ENCODE data around the gene TMEM72.

The TMEM72 gene

DNA sequence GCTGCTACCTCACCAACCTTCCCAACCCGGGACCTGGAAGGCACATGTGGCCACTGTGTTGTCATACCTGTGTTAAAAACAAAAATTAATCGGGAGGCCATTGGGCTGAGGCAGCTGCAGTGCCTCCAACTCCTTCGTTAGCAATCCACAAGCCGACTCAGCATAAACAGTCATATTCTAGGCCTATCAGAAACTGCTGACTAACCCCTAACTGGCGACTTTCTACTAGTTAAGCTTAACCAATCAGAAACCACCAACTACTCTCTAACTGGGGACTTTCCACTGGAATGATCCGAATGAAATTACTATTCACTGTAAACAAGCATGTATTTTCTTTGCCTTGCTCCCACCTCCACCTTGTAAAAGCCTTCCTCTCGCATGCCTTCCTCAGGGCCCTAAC is 14.1 kb upstream of the TMEM72 start:
- no peak for ATAC-seq
- TF ChIP-seq, protein P1, sequence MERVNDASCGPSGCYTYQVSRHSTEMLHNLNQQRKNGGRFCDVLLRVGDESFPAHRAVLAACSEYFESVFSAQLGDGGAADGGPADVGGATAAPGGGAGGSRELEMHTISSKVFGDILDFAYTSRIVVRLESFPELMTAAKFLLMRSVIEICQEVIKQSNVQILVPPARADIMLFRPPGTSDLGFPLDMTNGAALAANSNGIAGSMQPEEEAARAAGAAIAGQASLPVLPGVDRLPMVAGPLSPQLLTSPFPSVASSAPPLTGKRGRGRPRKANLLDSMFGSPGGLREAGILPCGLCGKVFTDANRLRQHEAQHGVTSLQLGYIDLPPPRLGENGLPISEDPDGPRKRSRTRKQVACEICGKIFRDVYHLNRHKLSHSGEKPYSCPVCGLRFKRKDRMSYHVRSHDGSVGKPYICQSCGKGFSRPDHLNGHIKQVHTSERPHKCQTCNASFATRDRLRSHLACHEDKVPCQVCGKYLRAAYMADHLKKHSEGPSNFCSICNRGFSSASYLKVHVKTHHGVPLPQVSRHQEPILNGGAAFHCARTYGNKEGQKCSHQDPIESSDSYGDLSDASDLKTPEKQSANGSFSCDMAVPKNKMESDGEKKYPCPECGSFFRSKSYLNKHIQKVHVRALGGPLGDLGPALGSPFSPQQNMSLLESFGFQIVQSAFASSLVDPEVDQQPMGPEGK (CRISPR knock-in tag; IDR thresholded peaks at IDR 0.05; ENCODE audit: borderline replicate concordance), result no peak
- TF ChIP-seq SNAI2 (CRISPR knock-in tag; IDR thresholded peaks at IDR 0.05) (no peak), ZNF8 (CRISPR knock-in tag; IDR thresholded peaks at IDR 0.05) (no peak), PPARA (CRISPR knock-in tag; IDR thresholded peaks at IDR 0.05; ENCODE audit: borderline replicate concordance) (no peak), ZFP30 (CRISPR knock-in tag; IDR thresholded peaks at IDR 0.05) (no peak), ISL1 (CRISPR knock-in tag; IDR thresholded peaks at IDR 0.05) (no peak)
- TF ChIP-seq, protein P2, sequence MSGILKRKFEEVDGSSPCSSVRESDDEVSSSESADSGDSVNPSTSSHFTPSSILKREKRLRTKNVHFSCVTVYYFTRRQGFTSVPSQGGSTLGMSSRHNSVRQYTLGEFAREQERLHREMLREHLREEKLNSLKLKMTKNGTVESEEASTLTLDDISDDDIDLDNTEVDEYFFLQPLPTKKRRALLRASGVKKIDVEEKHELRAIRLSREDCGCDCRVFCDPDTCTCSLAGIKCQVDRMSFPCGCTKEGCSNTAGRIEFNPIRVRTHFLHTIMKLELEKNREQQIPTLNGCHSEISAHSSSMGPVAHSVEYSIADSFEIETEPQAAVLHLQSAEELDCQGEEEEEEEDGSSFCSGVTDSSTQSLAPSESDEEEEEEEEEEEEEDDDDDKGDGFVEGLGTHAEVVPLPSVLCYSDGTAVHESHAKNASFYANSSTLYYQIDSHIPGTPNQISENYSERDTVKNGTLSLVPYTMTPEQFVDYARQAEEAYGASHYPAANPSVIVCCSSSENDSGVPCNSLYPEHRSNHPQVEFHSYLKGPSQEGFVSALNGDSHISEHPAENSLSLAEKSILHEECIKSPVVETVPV (CRISPR knock-in tag; IDR thresholded peaks at IDR 0.05), result no peak

DNA sequence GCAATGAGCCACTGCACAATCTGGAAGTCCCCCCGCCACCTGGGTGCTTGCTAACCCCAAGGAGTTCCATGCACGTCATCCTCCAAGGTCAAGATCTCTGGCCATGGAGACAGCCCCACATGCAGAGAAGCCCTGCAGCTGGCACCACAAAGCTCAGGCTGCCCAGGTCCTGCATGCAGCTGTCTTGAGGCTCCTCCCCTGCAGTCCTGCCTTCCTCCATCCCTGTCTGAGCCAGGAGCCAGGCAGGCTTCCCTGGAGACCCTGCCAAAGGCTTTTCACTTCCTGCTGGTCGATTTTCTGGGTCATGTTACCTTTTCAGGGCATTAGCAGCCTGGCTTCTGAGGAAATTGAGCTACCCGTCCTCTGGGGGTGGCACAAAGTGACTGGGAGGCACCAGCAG is 12.5 kb upstream of the TMEM72 start:
- TF ChIP-seq GLIS3 (CRISPR knock-in tag; IDR thresholded peaks at IDR 0.05), result no peak
- TF ChIP-seq ZNF8 (CRISPR knock-in tag; IDR thresholded peaks at IDR 0.05), result no peak
- TF ChIP-seq, protein P3, sequence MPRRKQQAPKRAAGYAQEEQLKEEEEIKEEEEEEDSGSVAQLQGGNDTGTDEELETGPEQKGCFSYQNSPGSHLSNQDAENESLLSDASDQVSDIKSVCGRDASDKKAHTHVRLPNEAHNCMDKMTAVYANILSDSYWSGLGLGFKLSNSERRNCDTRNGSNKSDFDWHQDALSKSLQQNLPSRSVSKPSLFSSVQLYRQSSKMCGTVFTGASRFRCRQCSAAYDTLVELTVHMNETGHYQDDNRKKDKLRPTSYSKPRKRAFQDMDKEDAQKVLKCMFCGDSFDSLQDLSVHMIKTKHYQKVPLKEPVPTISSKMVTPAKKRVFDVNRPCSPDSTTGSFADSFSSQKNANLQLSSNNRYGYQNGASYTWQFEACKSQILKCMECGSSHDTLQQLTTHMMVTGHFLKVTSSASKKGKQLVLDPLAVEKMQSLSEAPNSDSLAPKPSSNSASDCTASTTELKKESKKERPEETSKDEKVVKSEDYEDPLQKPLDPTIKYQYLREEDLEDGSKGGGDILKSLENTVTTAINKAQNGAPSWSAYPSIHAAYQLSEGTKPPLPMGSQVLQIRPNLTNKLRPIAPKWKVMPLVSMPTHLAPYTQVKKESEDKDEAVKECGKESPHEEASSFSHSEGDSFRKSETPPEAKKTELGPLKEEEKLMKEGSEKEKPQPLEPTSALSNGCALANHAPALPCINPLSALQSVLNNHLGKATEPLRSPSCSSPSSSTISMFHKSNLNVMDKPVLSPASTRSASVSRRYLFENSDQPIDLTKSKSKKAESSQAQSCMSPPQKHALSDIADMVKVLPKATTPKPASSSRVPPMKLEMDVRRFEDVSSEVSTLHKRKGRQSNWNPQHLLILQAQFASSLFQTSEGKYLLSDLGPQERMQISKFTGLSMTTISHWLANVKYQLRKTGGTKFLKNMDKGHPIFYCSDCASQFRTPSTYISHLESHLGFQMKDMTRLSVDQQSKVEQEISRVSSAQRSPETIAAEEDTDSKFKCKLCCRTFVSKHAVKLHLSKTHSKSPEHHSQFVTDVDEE (CRISPR knock-in tag; IDR thresholded peaks at IDR 0.05), result no peak
- TF ChIP-seq, protein P4, sequence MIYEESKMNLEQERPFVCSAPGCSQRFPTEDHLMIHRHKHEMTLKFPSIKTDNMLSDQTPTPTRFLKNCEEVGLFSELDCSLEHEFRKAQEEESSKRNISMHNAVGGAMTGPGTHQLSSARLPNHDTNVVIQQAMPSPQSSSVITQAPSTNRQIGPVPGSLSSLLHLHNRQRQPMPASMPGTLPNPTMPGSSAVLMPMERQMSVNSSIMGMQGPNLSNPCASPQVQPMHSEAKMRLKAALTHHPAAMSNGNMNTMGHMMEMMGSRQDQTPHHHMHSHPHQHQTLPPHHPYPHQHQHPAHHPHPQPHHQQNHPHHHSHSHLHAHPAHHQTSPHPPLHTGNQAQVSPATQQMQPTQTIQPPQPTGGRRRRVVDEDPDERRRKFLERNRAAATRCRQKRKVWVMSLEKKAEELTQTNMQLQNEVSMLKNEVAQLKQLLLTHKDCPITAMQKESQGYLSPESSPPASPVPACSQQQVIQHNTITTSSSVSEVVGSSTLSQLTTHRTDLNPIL (CRISPR knock-in tag; IDR thresholded peaks at IDR 0.05; ENCODE audit: low read depth), result no peak
- TF ChIP-seq TCF4 (CRISPR knock-in tag; IDR thresholded peaks at IDR 0.05; ENCODE audit: borderline replicate concordance), result no peak
- no peak for TF ChIP-seq SNAI2 (CRISPR knock-in tag; IDR thresholded peaks at IDR 0.05)
- TF ChIP-seq, protein P5, sequence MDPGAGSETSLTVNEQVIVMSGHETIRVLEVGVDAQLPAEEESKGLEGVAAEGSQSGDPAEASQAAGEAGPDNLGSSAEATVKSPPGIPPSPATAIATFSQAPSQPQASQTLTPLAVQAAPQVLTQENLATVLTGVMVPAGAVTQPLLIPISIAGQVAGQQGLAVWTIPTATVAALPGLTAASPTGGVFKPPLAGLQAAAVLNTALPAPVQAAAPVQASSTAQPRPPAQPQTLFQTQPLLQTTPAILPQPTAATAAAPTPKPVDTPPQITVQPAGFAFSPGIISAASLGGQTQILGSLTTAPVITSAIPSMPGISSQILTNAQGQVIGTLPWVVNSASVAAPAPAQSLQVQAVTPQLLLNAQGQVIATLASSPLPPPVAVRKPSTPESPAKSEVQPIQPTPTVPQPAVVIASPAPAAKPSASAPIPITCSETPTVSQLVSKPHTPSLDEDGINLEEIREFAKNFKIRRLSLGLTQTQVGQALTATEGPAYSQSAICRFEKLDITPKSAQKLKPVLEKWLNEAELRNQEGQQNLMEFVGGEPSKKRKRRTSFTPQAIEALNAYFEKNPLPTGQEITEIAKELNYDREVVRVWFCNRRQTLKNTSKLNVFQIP (CRISPR knock-in tag; IDR thresholded peaks at IDR 0.05; ENCODE audit: borderline replicate concordance, low read depth), result no peak
- TF ChIP-seq TOX (CRISPR knock-in tag; IDR thresholded peaks at IDR 0.05; ENCODE audit: borderline replicate concordance), result no peak
- TF ChIP-seq OSR1 (CRISPR knock-in tag; IDR thresholded peaks at IDR 0.05), result no peak
- no peak for TF ChIP-seq PPARA (CRISPR knock-in tag; IDR thresholded peaks at IDR 0.05; ENCODE audit: borderline replicate concordance)
- no peak for TF ChIP-seq CSDC2 (CRISPR knock-in tag; IDR thresholded peaks at IDR 0.05)
- no peak for TF ChIP-seq ISL1 (CRISPR knock-in tag; IDR thresholded peaks at IDR 0.05)
- TF ChIP-seq RARB (CRISPR knock-in tag; IDR thresholded peaks at IDR 0.05), result no peak
- no peak for TF ChIP-seq ARNTL (CRISPR knock-in tag; IDR thresholded peaks at IDR 0.05; ENCODE audit: borderline replicate concordance, low read depth)
- ATAC-seq, result no peak

DNA sequence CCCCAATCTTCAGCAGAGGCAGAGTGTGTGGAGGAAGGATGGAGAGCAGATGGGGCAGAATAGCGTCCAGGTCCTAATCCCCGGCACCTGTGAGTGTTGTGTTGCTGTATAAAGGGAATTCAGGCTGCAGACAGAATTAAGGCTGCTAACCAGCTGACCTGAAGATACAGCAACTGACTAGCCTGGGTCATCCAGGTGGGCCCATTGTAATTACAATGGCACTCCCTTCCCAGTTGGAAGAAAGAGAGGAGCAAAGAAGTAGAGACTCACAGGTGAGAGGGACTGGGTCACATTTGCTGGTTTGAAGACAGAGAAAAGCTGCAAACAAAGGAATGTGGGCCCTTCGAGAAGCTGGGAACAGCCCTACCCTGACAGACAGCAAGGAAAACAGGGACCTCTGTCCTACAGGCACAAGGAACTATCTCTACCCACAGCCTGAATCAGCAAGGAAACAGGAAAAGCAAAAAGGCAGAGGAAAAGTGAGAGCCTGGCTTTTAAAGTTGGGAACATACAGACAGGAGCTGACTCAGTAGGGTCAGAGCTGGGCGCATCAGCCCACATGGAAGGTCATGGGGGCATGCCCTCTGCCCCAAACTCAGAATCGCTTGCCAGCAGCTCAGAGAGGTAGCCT is 11.6 kb upstream of the TMEM72 start:
- TF ChIP-seq TCF4 (CRISPR knock-in tag; IDR thresholded peaks at IDR 0.05; ENCODE audit: borderline replicate concordance), result no peak
- TF ChIP-seq PPARA (CRISPR knock-in tag; IDR thresholded peaks at IDR 0.05; ENCODE audit: borderline replicate concordance), result no peak
- no peak for TF ChIP-seq ZNF70 (CRISPR knock-in tag; IDR thresholded peaks at IDR 0.05)
- no peak for TF ChIP-seq BACH2 (CRISPR knock-in tag; IDR thresholded peaks at IDR 0.05; ENCODE audit: borderline replicate concordance)
- TF ChIP-seq ESRRG (CRISPR knock-in tag; IDR thresholded peaks at IDR 0.05), result no peak
- TF ChIP-seq, protein P3 (CRISPR knock-in tag; IDR thresholded peaks at IDR 0.05), result no peak
- TF ChIP-seq CSDC2 (CRISPR knock-in tag; IDR thresholded peaks at IDR 0.05), result no peak
- no peak for TF ChIP-seq ARNTL (CRISPR knock-in tag; IDR thresholded peaks at IDR 0.05; ENCODE audit: borderline replicate concordance, low read depth)
- no peak for TF ChIP-seq ZFP30 (CRISPR knock-in tag; IDR thresholded peaks at IDR 0.05)
- TF ChIP-seq GLIS3 (CRISPR knock-in tag; IDR thresholded peaks at IDR 0.05), result no peak
- no peak for TF ChIP-seq ZFP3 (CRISPR knock-in tag; IDR thresholded peaks at IDR 0.05)
- TF ChIP-seq, protein P1 (CRISPR knock-in tag; IDR thresholded peaks at IDR 0.05; ENCODE audit: borderline replicate concordance), result no peak
- TF ChIP-seq ZNF8 (CRISPR knock-in tag; IDR thresholded peaks at IDR 0.05), result no peak
- no peak for ATAC-seq

Measured in SK-N-SH treated with all-trans-retinoic acid at 6 μM for 48 hours (cell line).